Measurements from ENCODE around the gene PHF1. TPM values are rescaled to one million over a fixed set of nuclear protein-coding genes. Genes with fewer than 3 reads are reported as not detected.

PHF1 gene
- total and polyA plus RNA-seq, 2 of the 13 experiments (the other 11 are each of a cell fraction or from before 2014, with no cell fraction given): 25.4 to 61.9 TPM

DNA sequence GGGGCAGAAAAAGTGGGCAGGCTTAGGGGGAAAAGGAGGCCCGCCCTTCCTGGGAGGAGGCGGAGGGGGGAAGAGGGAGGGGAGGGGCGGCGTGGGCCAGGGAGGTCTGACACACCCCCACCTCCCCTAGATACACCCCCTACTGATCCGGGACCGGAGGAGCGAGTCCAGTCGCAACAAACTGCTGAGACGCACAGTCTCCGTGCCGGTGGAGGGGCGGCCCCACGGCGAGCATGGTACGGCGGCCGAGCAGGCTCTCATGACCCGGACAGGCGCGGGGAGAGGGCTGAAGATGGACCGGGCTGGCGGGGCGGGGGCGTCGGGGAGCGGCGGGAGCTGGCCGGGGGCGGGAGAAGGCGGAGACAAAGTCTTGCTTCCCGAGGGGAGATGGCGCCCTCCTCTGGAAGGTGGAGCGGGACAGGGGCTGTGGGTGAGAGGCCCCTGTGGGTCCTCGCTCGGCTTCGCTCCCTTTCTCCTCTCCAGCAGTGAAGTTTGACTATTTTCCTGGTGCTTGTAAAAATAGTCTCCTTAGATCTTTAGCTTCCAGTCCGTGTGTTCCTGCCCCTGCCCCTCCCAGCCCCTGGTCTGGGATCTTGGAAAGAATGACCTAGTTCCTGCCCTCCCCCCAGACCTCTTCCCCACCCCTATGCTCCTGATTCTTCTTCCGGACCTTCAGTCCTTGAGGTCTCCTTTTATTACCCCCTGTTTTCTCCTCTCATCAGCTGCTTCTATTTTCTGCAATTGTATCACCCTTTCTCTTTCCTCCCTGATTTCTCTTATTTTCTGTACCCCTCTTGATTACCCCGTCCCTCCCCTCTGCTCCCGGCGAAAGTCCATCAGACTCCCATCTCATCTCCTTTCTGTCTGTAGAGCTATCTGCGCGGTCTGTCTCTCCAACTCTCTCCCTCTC, 15.1 kb downstream of the PHF1 start (continued):
- TF ChIP-seq, protein P1, sequence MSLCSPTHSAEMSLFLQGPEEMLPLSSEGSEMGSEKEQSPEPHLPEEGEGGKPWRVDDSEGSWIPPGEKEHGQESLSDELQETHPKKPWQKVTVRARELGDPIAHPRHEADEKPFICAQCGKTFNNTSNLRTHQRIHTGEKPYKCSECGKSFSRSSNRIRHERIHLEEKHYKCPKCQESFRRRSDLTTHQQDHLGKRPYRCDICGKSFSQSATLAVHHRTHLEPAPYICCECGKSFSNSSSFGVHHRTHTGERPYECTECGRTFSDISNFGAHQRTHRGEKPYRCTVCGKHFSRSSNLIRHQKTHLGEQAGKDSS (CRISPR knock-in tag; IDR thresholded peaks at IDR 0.05; ENCODE audit: borderline replicate concordance, low read depth): 0 out of 2 replicates have a peak, but pooled peaks have one; percentile 25
- TF ChIP-seq YEATS4 (CRISPR knock-in tag; IDR thresholded peaks at IDR 0.05; ENCODE audit: borderline replicate concordance) (peak; percentile 79), MAZ (IDR thresholded peaks at IDR 0.05; ENCODE audit: borderline replicate concordance, low read depth, low read length) (peak; percentile 90), MAZ (CRISPR knock-in tag; IDR thresholded peaks at IDR 0.05; ENCODE audit: low read depth) (peak; percentile 97), MBNL3 (CRISPR knock-in tag; conservative IDR thresholded peaks at IDR 0.05) (no peak), THYN1 (CRISPR knock-in tag; IDR thresholded peaks at IDR 0.05; ENCODE audit: borderline replicate concordance, low read depth) (no peak), ASH2L (IDR thresholded peaks at IDR 0.05; ENCODE audit: insufficient read length, low read depth, low read length) (peak; percentile 40), ZNF251 (CRISPR knock-in tag; IDR thresholded peaks at IDR 0.05) (no peak)
- TF ChIP-seq, protein P2, sequence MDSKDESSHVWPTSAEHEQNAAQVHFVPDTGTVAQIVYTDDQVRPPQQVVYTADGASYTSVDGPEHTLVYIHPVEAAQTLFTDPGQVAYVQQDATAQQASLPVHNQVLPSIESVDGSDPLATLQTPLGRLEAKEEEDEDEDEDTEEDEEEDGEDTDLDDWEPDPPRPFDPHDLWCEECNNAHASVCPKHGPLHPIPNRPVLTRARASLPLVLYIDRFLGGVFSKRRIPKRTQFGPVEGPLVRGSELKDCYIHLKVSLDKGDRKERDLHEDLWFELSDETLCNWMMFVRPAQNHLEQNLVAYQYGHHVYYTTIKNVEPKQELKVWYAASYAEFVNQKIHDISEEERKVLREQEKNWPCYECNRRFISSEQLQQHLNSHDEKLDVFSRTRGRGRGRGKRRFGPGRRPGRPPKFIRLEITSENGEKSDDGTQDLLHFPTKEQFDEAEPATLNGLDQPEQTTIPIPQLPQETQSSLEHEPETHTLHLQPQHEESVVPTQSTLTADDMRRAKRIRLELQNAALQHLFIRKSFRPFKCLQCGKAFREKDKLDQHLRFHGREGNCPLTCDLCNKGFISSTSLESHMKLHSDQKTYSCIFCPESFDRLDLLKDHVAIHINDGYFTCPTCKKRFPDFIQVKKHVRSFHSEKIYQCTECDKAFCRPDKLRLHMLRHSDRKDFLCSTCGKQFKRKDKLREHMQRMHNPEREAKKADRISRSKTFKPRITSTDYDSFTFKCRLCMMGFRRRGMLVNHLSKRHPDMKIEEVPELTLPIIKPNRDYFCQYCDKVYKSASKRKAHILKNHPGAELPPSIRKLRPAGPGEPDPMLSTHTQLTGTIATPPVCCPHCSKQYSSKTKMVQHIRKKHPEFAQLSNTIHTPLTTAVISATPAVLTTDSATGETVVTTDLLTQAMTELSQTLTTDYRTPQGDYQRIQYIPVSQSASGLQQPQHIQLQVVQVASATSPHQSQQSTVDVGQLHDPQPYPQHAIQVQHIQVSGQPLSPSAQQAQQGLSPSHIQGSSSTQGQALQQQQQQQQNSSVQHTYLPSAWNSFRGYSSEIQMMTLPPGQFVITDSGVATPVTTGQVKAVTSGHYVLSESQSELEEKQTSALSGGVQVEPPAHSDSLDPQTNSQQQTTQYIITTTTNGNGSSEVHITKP (CRISPR knock-in tag; IDR thresholded peaks at IDR 0.05; ENCODE audit: low read depth): peak; percentile 63; the same call in 1 of the 2 replicates
- TF ChIP-seq, protein P3, sequence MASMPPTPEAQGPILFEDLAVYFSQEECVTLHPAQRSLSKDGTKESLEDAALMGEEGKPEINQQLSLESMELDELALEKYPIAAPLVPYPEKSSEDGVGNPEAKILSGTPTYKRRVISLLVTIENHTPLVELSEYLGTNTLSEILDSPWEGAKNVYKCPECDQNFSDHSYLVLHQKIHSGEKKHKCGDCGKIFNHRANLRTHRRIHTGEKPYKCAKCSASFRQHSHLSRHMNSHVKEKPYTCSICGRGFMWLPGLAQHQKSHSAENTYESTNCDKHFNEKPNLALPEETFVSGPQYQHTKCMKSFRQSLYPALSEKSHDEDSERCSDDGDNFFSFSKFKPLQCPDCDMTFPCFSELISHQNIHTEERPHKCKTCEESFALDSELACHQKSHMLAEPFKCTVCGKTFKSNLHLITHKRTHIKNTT (CRISPR knock-in tag; IDR thresholded peaks at IDR 0.05): no peak
- TF ChIP-seq, protein P4, sequence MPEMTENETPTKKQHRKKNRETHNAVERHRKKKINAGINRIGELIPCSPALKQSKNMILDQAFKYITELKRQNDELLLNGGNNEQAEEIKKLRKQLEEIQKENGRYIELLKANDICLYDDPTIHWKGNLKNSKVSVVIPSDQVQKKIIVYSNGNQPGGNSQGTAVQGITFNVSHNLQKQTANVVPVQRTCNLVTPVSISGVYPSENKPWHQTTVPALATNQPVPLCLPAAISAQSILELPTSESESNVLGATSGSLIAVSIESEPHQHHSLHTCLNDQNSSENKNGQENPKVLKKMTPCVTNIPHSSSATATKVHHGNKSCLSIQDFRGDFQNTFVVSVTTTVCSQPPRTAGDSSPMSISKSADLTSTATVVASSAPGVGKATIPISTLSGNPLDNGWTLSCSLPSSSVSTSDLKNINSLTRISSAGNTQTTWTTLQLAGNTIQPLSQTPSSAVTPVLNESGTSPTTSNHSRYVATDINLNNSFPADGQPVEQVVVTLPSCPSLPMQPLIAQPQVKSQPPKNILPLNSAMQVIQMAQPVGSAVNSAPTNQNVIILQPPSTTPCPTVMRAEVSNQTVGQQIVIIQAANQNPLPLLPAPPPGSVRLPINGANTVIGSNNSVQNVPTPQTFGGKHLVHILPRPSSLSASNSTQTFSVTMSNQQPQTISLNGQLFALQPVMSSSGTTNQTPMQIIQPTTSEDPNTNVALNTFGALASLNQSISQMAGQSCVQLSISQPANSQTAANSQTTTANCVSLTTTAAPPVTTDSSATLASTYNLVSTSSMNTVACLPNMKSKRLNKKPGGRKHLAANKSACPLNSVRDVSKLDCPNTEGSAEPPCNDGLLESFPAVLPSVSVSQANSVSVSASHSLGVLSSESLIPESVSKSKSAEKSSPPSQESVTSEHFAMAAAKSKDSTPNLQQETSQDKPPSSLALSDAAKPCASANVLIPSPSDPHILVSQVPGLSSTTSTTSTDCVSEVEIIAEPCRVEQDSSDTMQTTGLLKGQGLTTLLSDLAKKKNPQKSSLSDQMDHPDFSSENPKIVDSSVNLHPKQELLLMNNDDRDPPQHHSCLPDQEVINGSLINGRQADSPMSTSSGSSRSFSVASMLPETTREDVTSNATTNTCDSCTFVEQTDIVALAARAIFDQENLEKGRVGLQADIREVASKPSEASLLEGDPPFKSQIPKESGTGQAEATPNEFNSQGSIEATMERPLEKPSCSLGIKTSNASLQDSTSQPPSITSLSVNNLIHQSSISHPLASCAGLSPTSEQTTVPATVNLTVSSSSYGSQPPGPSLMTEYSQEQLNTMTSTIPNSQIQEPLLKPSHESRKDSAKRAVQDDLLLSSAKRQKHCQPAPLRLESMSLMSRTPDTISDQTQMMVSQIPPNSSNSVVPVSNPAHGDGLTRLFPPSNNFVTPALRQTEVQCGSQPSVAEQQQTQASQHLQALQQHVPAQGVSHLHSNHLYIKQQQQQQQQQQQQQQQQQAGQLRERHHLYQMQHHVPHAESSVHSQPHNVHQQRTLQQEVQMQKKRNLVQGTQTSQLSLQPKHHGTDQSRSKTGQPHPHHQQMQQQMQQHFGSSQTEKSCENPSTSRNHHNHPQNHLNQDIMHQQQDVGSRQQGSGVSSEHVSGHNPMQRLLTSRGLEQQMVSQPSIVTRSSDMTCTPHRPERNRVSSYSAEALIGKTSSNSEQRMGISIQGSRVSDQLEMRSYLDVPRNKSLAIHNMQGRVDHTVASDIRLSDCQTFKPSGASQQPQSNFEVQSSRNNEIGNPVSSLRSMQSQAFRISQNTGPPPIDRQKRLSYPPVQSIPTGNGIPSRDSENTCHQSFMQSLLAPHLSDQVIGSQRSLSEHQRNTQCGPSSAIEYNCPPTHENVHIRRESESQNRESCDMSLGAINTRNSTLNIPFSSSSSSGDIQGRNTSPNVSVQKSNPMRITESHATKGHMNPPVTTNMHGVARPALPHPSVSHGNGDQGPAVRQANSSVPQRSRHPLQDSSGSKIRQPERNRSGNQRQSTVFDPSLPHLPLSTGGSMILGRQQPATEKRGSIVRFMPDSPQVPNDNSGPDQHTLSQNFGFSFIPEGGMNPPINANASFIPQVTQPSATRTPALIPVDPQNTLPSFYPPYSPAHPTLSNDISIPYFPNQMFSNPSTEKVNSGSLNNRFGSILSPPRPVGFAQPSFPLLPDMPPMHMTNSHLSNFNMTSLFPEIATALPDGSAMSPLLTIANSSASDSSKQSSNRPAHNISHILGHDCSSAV (CRISPR knock-in tag; IDR thresholded peaks at IDR 0.05; ENCODE audit: borderline replicate concordance): no peak
